Esophagus muscularis mucosa (tissue), 4 donors: ENCODE data around the gene NLGN4Y. TPM values are rescaled to one million over a fixed set of nuclear protein-coding genes. Genes with fewer than 3 reads are reported as not detected.

ENCODE experiments used
- DNase-seq: peaks from one replicate; pipeline ENCODE4 v3.0.0-alpha.2; 2017; ENCODE audit errors: extremely low spot score
- H3K27ac ChIP-seq, 4 donors: fragments of 200-600 bp; sonication (generic); replicated peaks in 1 of 4; 1 replicate in 3 of 4; 2 replicates in 1 of 4; pipeline ENCODE4 v1.5.1; 2016 to 2019; ENCODE audit warnings: mild to moderate bottlenecking in 1 of 4
- H3K27me3 ChIP-seq, 4 donors: fragments of 200-600 bp; sonication (generic); one replicate each; pipeline versions ENCODE4 v1.5.1 to v1.6.0; 2016 to 2019
- H3K36me3 ChIP-seq, 4 donors: fragments of 200-600 bp; sonication (generic); one replicate each; pipeline ENCODE4 v1.5.1; 2016 to 2019
- H3K4me1 ChIP-seq, 4 donors: fragments of 200-600 bp; sonication (generic); one replicate each; pipeline ENCODE4 v1.5.1; 2016 to 2019
- H3K4me3 ChIP-seq, 4 donors: fragments of 200-600 bp; sonication (generic); 1 replicate in 2 of 4; 2 replicates in 2 of 4; pipeline ENCODE4 v1.5.1; 2016 to 2019; ENCODE audit warnings: mild to moderate bottlenecking in 4 of 4, moderate library complexity in 1 of 4
- H3K9me3 ChIP-seq, 4 donors: fragments of 200-600 bp; sonication (generic); 1 replicate in 3 of 4; 2 replicates in 1 of 4; pipeline ENCODE4 v1.5.1; 2016 to 2019
- CTCF ChIP-seq, 3 experiments: fragments of 200-600 bp in 2 of 3; fragments of 450-650 bp in 1 of 3; sonication (generic) in 2 of 3; IDR thresholded peaks; one replicate each; pipeline ENCODE4 v1.5.1; 2017 to 2019; ENCODE audit warnings: antibody characterized with exemption in 3 of 3, mild to moderate bottlenecking in 2 of 3, moderate library complexity in 1 of 3
- EP300 ChIP-seq: sonication (generic); formaldehyde crosslinking; IDR thresholded peaks from one replicate; pipeline ENCODE4 v1.6.1; 2017; ENCODE audit warnings: antibody characterized with exemption
- POLR2A ChIP-seq: fragments of 450-650 bp; IDR thresholded peaks from one replicate; pipeline ENCODE4 v1.6.1; 2017; ENCODE audit warnings: antibody characterized with exemption, moderate library complexity, mild to moderate bottlenecking, low read depth
- POLR2AphosphoS5 ChIP-seq, 2 donors: sonication (generic); formaldehyde crosslinking; IDR thresholded peaks; one replicate each; pipeline ENCODE4 v1.6.1; 2017; ENCODE audit warnings: antibody characterized with exemption in 2 of 2
- WGBS: methylation state at CpG from one replicate; pipeline ENCODE4 v1.1.5; 2018; 5-methylcytosine and 5-hydroxymethylcytosine counted together
- intact Hi-C: fragments of 100-400 bp; cut with DNase I; formaldehyde crosslinking; loops from one replicate; pipeline ENCODE4 v1.15.1; 2023
- total RNA-seq, 4 donors: library from RNA; depleted of rRNA; stranded (reverse); fragments of >200 nt; gene quantifications; one replicate each; pipeline versions ENCODE4 v1.1.0 to v1.2.1, GENCODE V29; 2016

Gene NLGN4Y
- total RNA-seq, 4 donors from 2014 or later = 0.06 to 24.5 (median 20.9) TPM; not detected in 1

- Histone ChIP-seq H3K27ac (no peak overlapping the region), H3K27me3 (no peaks in the 10 kb centered on the region), H3K4me3 (no peak overlapping the region), H3K36me3 (no peaks in the 10 kb centered on the region), H3K9me3 (no peaks in the 10 kb centered on the region), H3K4me1 (no peaks in the 10 kb centered on the region)
- DNase-seq = no peak
- WGBS = no CpG with 5 or more reads among the region's 9 CpGs
- no peak for TF ChIP-seq CTCF (IDR thresholded peaks at IDR 0.05)
- no peak for TF ChIP-seq POLR2A
- no peak for TF ChIP-seq EP300
- TF ChIP-seq POLR2AphosphoS5 (IDR thresholded peaks at IDR 0.05) = no peak
- intact Hi-C loops = no loop called here
These were observed 305.1 kb downstream of the NLGN4Y start for GRCh38 chrY:14829366-14829885.

GRCh38 chrY:14834103-14835060, 310.1 kb downstream of the NLGN4Y start:
- Histone ChIP-seq H3K27me3 (no peaks in the 10 kb centered on the region), H3K27ac (no peak overlapping the region), H3K4me3 (no peak overlapping the region), H3K4me1 (no peaks in the 10 kb centered on the region), H3K36me3 (no peaks in the 10 kb centered on the region), H3K9me3 (no peaks in the 10 kb centered on the region)
- DNase-seq = no peak
- no peak for TF ChIP-seq POLR2A
- TF ChIP-seq CTCF (IDR thresholded peaks at IDR 0.05) = no peak
- no peak for TF ChIP-seq POLR2AphosphoS5 (IDR thresholded peaks at IDR 0.05)
- no peak for TF ChIP-seq EP300
- intact Hi-C loops = no loop called here
- WGBS = no CpG with 5 or more reads among the region's 4 CpGs

GRCh38 chrY:14837466-14837865, 313.1 kb downstream of the NLGN4Y start:
- Histone ChIP-seq H3K36me3 (no peaks in the 10 kb centered on the region), H3K4me3 (no peak overlapping the region), H3K4me1 (no peaks in the 10 kb centered on the region), H3K9me3 (no peaks in the 10 kb centered on the region), H3K27me3 (no peaks in the 10 kb centered on the region), H3K27ac (no peak overlapping the region)
- intact Hi-C loops = no loop called here
- WGBS = no CpG with 5 or more reads among the region's 3 CpGs
- DNase-seq = no peak
- TF ChIP-seq POLR2AphosphoS5 (IDR thresholded peaks at IDR 0.05) (no peak), POLR2A (no peak), CTCF (IDR thresholded peaks at IDR 0.05) (no peak), EP300 (no peak)

- Histone ChIP-seq H3K27me3 (no peaks in the 10 kb centered on the region), H3K36me3 (no peaks in the 10 kb centered on the region), H3K4me3 (no peak overlapping the region), H3K4me1 (no peaks in the 10 kb centered on the region), H3K9me3 (no peaks in the 10 kb centered on the region), H3K27ac (no peak overlapping the region)
- intact Hi-C loops = no loop called here
- WGBS = no CpG with 5 or more reads among the region's 1 CpG
- no peak for DNase-seq
- TF ChIP-seq POLR2A (no peak), EP300 (no peak), POLR2AphosphoS5 (IDR thresholded peaks at IDR 0.05) (no peak), CTCF (IDR thresholded peaks at IDR 0.05) (no peak)
These were observed 326.4 kb downstream of the NLGN4Y start for GRCh38 chrY:14850734-14851133.
